RPMI7951 (cell line): ENCODE data around the gene NFILZ. TPM values are rescaled to one million over a fixed set of nuclear protein-coding genes. Genes with fewer than 3 reads are reported as not detected.

Source experiments
- DNase-seq: peaks from one replicate; pipeline ENCODE4 v3.0.0-alpha.2; 2012; ENCODE audit warnings: low read depth
- total RNA-seq: library from RNA; depleted of rRNA; stranded (reverse); fragments of >200 nt; shearing (Covaris generic); gene quantifications from 2 replicates; pipeline ENCODE4 v1.2.3, GENCODE V29; 2014; rRNA removed

Gene NFILZ, protein sequence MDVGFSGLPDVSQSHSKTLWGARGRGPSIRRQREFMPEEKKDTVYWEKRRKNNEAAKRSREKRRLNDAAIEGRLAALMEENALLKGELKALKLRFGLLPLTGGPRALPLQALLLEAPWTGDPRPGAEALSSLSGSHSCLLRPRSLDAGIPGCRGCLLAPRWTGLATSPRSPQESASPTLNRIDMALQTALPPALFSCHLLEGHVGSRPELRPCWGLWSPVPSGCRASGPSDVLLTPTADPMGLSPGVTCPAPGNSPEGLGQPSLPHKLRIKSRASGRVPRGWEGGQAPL
- total RNA-seq = not detected in 2 replicates

DNA sequence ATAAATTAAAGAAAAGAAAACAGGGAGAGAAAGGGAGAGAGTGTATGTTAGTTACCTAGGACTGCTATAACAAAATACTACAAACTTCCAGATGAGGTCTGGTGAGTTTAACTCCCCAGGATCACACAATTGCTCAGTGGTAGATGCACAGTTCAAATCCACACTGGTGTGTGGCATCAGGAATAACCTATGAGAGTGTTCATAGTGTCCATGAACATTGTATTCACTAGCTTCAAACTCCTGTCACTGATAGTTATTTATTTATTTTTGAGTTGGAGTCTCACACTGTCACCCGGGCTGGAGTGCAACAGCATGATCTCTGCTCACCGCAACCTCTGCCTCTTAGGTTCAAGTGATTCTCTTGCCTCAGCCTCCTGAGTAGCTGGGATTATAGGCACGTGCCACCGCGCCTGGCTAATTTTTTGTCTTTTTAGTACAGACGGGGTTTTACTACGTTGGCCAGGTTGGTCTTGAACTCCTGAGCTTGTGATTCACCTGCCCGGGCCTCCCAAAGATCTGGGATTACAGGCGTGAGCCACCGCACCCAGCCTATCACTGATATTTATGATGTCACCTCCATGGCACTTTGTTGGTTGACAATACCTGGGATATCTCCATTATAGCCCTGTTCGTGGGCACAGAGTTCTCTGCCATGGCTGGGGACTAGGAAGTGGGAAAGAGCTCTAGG lies at the start of gene NFILZ:
Gene NFILZ (plus strand): TSS at position 638 of the 688 bp plus-strand sequence. CDS start 46,133 bp downstream, outside the sequence.
- DNase-seq = no peak

DNA sequence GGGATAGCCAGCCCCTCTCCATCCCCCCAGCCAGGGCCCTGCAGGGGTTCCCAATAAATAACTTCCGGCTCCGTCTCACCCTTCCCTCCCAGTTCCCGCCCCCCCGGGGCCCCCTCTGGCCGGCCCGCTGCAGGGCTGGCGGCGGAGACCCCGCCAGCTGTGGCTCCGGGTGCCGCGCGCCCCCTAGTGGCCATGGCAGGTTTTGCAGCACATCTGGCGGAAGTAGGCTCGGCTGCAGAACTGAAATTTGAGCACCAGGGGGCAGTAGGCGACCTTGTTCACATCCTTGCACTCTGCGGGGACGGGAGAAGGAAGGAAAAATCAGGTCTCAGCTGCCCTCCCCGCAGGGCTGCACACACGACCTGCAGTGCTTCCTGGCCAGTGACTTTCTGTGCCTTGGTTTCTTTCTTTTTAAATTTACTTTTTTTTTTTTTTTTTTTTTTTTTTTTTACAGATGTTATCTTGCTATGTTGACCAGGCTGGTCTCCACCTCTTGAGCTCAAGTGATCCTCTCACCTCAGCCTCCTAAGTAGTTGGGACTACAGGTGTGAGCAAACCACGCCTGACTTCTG lies 49.6 kb upstream of the NFILZ start:
- DNase-seq = peak; percentile 61

DNA sequence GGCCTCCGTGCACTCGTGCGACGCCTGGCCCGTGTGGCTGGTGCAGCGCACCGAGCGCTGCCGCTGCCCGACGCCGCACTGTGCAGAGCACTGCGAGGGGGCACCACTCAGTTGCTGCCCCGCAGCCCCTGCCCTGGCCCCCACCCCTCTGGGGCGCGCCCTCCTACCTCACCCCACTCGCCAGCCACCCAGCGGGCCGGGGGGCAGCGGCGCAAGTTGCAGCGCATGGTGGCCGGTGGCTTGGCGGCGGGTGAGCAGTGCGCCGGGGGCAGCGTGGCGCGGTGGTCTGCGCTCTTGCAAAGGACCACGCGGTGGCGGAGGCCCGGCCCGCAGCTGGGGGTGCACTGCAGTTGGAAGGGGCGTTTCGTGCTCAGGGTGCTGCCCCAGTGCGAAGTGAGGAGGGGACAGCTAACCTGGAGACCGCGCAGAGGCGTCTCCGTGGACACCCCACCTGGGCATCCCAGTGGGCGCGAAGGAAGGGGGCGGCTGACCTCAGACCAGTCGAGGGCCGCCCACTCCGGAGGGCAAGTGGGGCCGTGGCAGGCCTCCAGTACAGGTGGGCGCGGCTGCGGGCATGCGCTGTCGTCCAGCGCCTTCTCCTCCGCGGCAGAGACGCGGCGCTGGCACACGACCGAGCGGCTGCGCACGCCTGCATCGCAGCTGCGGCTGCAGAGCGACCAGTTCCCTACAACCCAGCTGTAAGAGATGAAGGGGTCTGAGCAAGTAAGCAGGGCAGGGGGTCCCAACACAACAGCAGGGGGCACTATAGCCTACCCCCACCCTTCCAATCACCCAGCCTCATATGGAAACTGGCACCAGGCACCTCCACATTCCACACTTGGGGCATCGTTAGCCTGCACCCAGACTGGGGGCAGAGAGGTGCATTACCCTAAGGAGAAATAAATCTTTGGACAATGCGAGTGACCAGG lies 45.2 kb upstream of the NFILZ start:
- DNase-seq = no peak

DNA sequence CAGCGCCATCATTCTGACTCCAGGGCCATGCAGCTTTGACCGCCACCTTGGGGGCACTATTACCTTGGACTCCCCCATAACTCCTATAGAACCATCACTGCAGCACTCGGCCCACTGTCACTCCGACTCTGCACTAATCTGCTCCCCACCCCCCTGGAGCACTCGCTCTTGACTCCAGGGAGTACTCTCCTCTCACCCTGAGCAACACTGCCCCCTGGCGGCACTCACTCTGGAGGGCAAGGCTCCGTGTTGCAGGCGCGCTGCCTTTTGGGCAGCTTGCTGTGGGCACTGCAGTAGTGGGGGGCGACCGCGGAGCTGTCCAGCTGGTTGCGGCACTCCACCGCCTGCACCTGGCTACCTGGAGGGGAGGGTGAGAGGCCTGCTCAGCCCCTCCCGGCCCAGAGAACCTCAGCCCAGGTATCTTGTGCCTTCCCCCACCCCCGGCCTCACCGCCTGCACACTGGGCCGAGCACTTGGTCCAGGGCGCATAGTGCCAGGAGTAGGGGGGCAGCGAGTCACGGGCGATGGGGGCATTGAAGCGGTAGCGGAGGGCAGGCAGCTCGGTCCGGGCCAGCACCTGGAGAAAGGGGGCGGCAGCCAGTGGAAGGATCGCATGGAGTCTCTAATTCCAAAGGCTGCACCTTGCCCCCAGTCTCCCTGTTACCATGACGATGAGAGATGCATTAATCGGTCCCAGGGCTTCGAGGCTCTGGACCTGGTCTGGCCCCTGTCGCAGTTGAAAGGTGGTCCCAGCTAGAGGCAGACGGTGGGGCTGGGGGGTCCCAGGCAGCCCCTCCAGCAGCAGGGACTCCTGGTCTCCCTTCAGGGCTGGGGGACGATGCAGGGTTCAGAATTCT lies 44.3 kb upstream of the NFILZ start:
- DNase-seq = peak; percentile 31

DNA sequence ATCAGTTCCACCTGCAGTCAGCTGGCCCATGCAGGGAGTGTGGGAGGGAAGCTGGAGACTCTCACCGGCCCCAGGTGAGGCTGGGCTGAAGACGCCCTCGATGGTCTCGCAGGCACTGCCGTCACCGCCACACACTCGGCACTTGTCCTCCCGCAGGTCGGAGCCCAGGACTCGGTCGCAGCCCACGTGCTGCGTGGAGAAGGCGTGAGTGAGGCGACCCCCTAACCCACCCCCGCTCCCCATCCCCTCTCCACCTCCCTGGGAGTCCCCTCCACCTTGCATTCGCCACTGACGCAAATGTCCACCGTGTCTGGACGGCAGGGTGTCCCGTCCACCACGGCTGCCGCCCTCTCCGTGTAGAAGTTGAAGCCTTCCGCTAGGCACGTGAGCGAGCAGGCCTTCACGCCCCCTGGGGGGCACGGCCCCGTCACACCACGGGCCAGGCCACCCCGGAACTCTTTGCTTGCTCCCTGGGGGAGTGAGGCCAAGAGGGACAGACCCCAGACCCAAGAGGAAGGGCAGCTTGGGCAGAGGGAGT lies 41.2 kb upstream of the NFILZ start:
- DNase-seq = no peak

DNA sequence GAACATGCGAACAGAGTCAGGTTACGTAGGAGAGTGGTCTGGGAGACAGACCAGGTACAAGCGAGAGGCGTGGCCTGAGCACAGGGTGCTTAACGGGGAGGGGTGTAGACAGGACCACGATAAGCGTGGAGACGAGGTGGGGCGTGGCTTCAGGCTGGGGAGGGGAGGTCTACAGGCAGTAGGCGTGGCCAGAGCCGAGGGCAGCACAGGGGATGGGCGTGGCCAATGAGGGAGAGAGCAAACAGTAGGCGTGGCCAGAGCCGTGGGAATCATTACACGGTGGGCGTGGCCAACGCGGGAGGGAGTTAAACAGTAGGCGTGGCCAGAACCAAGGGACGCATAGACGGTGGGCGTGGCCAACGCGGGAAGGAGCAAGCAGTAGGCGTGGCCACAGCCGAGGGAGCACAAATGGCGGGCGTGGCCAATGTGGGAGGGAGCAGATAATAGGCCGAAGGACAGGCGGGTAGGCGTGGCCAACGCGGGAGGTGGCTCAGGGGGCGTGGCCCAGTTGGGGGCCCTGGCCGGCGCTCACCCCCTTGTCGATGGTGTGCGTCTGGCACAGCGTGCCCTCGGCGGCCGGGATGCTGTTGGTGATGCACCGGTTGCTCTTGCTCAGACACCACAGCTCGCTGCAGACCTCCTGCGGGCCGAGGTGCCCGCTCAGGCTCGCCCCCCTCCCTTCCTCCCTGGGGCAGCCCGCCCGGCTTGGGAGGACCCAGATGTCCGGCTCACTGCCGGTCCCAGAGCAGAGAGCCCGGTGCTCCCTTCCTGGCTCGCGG lies 38.0 kb upstream of the NFILZ start:
- DNase-seq = peak; percentile 32

DNA sequence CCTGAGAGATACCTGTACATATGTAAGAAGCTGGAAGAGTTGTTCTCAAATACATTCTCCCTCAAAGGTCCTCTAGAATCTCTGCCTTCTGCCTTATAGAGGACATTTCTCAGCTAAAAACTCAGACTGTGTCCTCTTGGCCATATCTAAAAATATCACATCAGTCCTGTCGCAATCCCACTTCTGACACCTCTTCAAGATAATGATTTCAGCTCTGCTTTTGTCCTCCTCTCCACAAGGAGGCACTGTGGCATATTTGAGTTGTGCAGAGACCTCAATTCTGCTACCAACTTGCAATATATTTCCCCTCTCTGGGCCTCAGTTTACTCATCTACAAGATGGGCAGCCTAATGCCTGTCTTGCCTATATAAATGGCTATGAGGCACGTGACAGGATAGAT lies 36.5 kb upstream of the NFILZ start:
- DNase-seq = no peak

DNA sequence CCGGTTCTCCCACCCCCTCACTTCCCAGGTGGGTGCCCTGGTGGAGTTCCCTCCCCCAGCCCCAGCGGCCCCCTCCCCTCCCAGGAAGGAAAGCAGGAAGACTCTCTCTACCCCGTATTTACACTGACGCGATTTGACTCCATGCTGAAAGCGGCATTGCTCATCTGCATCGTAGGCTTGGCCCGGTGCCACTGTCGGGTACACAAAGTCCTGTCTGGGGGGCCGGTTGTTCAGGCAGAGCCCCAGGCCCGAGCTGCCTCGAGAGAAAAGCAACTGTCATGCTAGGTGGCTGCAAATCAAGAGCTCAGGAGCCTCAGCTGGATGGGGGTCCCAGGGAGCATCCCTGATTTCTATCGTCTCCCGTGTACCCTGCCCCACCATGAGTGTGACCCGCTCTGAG lies 34.8 kb upstream of the NFILZ start:
- DNase-seq = no peak

DNA sequence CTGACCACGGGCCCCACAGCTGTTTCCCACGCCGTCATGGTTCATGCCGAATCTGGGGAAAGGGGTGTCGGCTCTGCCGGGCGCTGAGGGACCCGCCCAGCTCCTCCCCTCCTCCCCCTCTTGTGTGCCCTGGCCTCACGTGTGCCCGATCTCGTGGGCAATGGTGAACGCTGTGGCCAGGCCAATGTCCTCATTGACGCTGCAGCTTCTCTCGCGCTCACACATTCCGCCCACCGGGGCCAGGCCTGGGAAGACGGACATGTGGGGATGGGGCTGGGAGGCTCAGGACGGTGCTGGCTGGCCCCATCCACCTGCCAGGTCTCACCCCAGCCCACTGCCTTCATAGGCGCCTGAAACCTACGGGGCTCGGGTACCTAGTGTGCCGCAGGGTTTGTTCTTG lies 34.3 kb upstream of the NFILZ start:
- no peak for DNase-seq

DNA sequence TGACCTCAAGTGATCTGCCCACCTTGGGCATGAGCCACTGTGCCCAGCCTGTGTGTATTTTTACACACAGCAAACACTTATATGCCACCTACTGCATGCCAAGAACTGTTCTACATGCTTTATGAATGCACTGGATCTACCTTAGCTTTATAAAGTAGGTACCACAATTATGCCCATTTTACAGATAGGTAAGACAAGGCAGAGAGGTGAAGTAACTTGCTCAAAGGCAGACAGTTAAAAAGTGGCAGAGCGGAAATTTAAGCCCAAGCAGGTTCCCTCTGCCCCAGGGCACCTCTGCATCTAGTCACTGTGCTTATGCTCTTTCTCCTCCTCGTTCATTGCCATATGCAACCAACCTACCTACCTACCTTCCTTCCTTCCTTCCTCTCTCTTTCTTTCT lies 30.4 kb upstream of the NFILZ start:
- DNase-seq = no peak

DNA sequence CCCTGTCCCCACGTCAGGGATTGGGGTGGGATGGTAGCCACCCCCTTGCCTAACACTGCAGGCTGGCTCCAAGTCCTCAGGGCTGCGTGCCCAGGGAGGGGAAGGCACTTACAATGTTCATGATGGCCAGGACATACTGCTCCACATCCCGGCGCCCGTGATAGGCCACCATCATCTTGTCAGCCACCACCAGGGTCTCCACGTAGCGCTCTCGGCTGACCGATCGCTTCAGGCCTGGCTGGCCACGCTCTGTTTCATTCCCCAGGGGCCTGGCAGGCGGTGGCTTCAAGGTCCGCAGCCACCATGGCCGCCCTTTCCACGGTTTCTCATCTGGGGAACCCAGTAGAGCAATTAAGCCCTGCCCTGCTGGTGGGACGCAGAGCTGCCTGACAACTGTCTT lies 29.6 kb upstream of the NFILZ start:
- no peak for DNase-seq

DNA sequence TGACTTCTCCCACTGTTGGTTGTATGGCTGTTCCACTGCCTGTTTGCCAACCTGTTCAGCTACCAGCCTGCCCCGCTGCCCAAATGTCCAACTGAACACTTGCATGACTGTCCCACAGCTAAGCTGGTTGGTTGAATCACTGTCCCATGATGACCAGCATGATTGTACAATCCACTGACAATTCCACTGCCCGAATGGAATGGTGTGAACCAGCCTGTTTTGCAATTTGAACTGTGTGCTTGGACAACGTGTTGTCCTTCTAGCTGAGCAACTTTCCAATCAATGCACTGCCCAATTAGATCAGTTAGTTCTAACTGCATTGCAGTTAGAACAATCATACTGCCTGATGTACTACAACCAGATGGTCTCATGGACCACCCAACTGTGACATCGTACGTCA lies 28.6 kb upstream of the NFILZ start:
- DNase-seq = no peak

DNA sequence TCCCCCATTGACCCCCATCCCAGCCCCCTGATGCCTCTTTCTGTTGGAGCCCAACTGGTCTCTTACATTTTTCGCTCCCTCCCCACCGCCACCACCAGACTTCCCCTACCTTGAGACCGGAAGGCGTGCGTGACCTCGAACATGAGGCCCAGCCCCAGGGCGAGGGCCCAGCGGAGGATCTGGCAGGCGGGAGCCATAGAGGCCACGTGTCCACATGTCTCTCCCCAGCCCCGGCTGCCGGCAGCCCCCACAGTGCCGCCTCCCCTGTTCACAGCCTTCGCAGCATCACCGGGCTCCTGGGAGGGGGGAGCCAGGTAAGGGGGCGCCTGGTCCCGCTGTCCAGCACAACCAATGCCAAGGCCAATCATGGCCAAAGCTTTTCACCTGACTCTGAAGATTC lies 24.9 kb upstream of the NFILZ start:
- no peak for DNase-seq

DNA sequence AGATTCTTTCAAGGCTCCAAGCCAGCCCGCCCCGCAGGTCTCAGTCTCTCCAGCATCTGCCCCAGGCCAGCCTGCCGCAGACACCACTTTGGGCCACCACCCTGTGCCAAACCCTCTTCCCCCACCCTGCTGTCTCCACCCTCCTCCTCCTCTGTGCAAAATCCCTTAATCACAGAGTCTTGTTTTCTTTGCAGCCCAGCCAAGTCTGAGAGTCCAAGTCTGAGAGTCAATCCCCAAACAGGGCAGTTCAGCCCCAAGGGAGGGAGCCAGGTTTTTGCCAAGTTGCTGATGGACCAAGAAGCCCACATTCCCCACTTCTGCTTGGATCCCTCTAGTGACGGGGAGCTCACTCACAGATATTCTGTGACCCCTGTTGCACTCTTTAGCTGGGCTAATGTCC lies 23.0 kb upstream of the NFILZ start:
- DNase-seq = no peak

DNA sequence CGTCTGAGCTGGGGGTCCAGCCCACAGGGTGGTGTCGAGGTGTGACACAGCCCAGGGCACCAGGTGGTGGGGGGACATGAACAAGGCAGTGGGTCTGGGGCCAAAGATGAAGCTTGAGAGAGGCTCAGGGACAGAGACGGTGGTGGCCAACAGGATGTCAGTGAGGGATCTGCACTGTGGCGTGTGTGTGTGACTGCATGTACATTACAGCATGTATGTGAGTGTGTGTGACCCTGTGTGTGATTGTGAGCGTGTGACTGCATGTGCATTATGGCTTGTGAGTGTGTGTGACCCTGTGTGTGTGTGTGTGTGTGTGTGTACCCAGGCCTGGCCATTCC lies 21.5 kb upstream of the NFILZ start:
- DNase-seq = no peak

DNA sequence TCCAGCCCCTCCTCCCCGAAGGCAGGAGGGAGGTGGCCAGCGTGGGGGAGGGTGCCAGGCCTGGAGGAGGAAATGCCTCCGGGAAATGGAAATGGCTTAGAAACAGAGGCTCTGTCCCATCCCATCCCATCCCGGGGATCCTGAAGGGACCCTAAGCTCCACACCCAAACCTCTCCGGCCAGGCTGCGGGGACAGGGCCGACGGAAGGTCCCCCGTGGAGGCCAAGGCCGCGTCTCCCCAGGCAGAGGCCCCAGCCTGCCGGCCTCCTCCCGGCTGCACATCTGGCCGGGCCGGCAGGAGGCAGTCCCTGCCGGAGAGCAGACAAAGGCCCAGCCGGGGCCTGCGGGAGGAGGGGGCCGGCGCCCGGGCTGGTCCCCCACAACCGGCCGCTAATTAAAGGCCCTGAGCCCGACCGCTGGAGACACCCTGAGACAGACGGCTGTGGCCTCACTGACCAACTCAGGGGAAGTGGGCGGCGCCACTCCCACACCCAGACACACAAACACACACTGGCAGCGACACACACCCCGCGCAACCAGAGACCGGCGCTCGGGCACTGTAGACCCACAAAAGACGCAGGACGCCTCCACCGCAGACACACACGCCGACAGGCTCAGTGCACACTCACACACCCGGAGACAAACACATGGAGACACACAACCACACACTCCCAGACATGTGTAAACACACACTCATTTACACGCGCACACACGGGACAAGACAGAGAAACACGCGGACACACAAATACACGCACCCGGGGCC lies 21.0 kb upstream of the NFILZ start:
- no peak for DNase-seq

DNA sequence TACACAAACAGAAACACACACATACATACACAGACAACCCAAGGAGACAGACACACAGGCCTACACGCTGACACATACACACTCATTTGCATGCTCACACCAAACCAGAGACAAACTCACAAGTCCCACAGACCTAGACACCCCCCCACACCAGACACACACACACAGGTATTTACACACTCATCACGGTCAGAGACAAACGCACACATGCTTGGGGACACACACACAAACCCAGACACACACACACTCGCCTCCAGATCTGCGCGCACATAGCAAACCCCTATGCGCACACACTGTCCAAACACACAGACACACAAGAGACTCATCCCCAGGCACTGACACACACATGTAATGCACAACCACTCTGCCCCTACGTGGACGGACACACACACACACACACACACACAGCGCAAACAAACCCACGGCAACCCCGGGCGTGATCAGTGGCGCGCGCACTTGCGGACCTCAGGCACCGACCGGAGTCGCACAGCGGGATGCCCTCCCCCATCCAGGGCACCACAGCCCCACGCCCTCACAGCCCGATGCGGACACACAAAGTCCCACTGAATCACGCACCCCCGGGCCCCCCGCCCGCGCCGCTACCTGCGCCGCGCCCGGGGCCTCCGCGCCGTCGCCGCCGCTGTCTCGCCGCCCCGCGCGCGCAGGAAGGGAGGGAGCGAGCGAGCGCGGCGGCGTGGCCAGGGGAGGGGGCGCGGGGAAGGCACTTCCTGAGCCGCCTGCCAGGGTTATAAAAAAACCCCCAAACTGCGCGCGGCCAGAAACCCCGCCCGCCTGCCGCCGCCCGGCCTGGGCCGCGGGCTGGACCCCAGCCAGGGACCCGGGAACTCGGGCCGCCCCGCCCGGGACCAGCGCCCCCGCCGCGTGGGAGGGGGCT lies 20.1 kb upstream of the NFILZ start, which contains the start of gene ADAMTS10:
Gene ADAMTS10 (minus strand): TSS at position 675 of the 895 bp plus-strand sequence. CDS start 5,005 bp downstream, outside the sequence.
- DNase-seq = no peak

DNA sequence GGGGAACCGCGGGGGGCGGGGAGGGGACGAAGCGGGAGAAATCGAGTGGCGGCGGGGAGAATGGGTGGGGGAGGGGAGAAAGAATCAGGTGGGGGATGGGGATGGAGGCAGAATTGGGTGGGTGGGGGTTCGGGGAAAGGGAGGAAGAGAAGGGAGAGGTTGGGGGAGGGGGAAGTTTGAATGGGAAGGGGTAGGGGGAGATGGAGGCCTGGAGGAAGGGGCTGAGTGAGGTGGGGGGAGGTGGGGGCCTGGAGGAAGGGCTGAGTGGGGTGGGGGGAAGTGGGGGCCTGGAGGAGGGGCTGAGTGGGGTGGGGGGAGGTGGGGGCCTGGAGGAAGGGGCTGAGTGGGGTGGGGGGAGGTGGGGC lies 19.5 kb upstream of the NFILZ start:
- no peak for DNase-seq
